Stimulated activated naive CD4-positive, alpha-beta T cell (primary cell): ENCODE results near the gene CYB5A.
A peak's percentile ranks its signal among the peaks of the same experiment; 100 is the strongest.

Experiments used
- DNase-seq, 6 experiments: peaks; one replicate each; lab custom pipeline; 2025; lab: John Stamatoyannopoulos, UW

Gene CYB5A

DNA sequence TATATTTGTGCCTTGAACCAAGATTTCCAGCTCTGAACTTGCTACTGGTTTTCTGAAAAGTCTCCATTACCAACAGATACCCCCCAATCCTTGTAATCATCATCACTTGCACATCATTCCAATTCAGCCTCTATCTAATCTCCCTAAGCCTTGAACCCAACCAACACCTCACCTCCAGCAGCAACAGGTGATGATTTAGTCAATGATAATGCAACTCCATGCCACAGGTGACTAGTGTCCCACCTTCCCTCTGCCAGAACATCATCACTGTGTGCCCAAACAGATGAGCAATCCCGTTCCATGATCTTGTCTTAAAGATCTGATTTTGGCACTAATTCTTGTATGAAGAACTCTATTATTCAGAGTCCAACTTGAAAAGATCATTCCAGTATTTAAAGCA is 75.9 kb downstream of the CYB5A start:
- no peak for DNase-seq

- DNase-seq = no peak
These were observed 78.3 kb downstream of the CYB5A start for GRCh38 chr18:74213429-74213828.

GRCh38 chr18:74204526-74205152 is 87.1 kb downstream of the CYB5A start:
- DNase-seq = peak in 3 of 6 experiments; percentile 12 to 57 (median 20)

GRCh38 chr18:74203811-74204210 is 88.0 kb downstream of the CYB5A start:
- DNase-seq = no peak
